Naive B cell (primary cell): ENCODE data around the gene MEGF9. TPM values are rescaled to one million over a fixed set of nuclear protein-coding genes. Genes with fewer than 3 reads are reported as not detected.
"Not testable (repeated sequence)": the region's sequence is repeated elsewhere in the genome, so short reads cannot be mapped to it uniquely, and the experiment has no call there.

Source experiments
- ATAC-seq, 2 donors: fragments of 150-1000 bp; cut with Tn5 transposase; 2 replicates each; pipeline ENCODE4 v1.10.0; 2021; ENCODE audit warnings: low read depth in 2 of 2, mild to moderate bottlenecking in 2 of 2, moderate library complexity in 2 of 2
- DNase-seq: peaks from one replicate; pipeline ENCODE4 v3.0.0; 2022
- H3K27ac Mint-ChIP-seq, 6 donors: one replicate each; pipeline ENCODE4 v1.8.0; 2020 to 2022; ENCODE audit warnings: mild to moderate bottlenecking in 6 of 6, mixed read lengths in 6 of 6, moderate library complexity in 5 of 6, inconsistent platforms in 2 of 6
- H3K27me3 Mint-ChIP-seq, 3 donors: one replicate each; pipeline ENCODE4 v1.8.0; 2021 to 2022; ENCODE audit warnings: mixed read lengths in 3 of 3, mild to moderate bottlenecking in 1 of 3
- H3K36me3 Mint-ChIP-seq, 2 donors: one replicate each; pipeline ENCODE4 v1.8.0; 2020 to 2022; ENCODE audit warnings: mixed read lengths in 2 of 2, inconsistent platforms in 1 of 2, mild to moderate bottlenecking in 1 of 2
- H3K4me1 Mint-ChIP-seq, 3 donors: one replicate each; pipeline ENCODE4 v1.8.0; 2020 to 2022; ENCODE audit warnings: mixed read lengths in 3 of 3, inconsistent platforms in 1 of 3, mild to moderate bottlenecking in 1 of 3, moderate library complexity in 1 of 3
- H3K4me3 Mint-ChIP-seq, 8 donors: one replicate each; pipeline ENCODE4 v1.8.0; 2020 to 2022; ENCODE audit warnings: mild to moderate bottlenecking in 8 of 8, mixed read lengths in 8 of 8, moderate library complexity in 8 of 8, inconsistent platforms in 2 of 8
- H3K9me3 Mint-ChIP-seq, 7 donors: one replicate each; pipeline ENCODE4 v1.8.0; 2020 to 2022; ENCODE audit warnings: mixed read lengths in 7 of 7, mild to moderate bottlenecking in 5 of 7, inconsistent platforms in 2 of 7, moderate library complexity in 1 of 7
- polyA plus RNA-seq, 6 donors: library from polyadenylated mRNA; unstranded; fragments of 300-500 nt; fragmentation: Illumina TruSeq; gene quantifications; one replicate each; pipeline ENCODE4 v1.2.3, GENCODE V29; 2021; ENCODE audit warnings: low read depth in 6 of 6

Gene MEGF9
- polyA plus RNA-seq, 6 donors from 2014 or later = 4.4 to 5.6 (median 5.0) TPM

DNA sequence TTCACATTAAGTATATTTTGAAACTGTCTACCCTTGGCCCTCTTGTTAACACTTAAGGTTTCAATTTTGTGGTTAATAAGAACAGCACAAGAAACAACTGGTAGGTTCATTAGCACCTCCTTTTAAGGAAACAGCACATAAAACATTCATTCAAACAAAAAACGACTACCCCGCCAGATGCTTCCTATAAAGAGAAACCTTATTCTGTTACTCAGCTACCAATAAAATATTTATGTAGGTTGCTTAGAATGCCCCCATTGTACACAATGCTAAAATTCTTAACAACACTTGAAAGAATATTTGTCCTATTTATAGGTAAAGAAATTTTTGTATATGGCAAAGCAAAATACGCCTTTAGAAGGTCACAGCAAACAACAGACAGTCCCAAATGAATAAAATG, 157.5 kb downstream of the MEGF9 start:
- Mint-ChIP-seq H3K27ac (no peak overlapping the region), H3K36me3 (peaks cover 10 to 22% of the 10 kb centered on the region in 2 donors), H3K4me3 (no peak overlapping the region), H3K9me3 (peaks cover 0 to 6% (median 0%) of the 10 kb centered on the region in 7 donors), H3K4me1 (peaks cover 14 to 25% (median 19%) of the 10 kb centered on the region in 3 donors), H3K27me3 (no peaks in the 10 kb centered on the region)
- no peak for DNase-seq
- no peak for ATAC-seq

DNA sequence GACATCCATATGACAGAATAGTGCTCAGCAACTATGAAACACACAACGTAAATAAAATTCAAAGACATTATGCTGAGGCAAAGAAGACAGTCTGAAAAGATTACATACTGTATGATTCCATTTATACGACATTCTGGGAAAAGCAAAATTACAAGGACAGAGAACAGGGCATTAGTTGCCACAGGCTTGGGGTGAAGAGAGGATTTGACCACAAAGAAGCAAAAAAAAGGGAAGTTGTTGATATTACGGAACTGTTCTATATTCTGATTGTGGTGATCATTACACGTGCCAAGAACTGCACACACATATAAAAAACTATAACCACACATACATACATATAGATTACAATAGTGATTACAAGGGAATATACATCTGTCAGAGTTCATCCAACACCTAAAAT, 158.4 kb downstream of the MEGF9 start:
- H3K27ac Mint-ChIP-seq = no peak overlapping the region
- peak; percentile 71 to 72 for ATAC-seq
- no peaks in the 10 kb centered on the region for H3K27me3 Mint-ChIP-seq
- DNase-seq = peak; percentile 14
- no peak overlapping the region for H3K4me3 Mint-ChIP-seq
- peaks cover 0 to 6% (median 0%) of the 10 kb centered on the region in 7 donors for H3K9me3 Mint-ChIP-seq
- peaks cover 14 to 25% (median 19%) of the 10 kb centered on the region in 3 donors for H3K4me1 Mint-ChIP-seq
- peaks cover 10 to 22% of the 10 kb centered on the region in 2 donors for H3K36me3 Mint-ChIP-seq

DNA sequence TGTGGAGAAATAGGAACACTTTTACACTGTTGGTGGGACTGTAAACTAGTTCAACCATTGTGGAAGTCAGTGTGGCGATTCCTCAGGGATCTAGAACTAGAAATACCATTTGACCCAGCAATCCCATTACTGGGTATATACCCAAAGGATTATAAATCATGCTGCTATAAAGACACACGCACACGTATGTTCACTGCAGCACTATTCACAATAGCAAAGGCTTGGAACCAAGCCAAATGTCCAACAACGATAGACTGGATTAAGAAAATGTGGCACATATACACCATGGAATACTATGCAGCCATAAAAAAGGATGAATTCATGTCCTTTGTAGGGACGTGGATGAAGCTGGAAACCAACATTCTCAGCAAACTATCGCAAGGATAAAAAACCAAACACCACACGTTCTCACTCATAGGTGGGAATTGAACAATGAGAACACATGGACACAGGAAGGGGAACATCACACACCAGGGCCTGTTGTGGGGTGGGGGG, 162.0 kb downstream of the MEGF9 start:
- not testable (repeated sequence) for H3K4me3 Mint-ChIP-seq, H3K9me3 Mint-ChIP-seq, ATAC-seq, H3K27me3 Mint-ChIP-seq, H3K27ac Mint-ChIP-seq, DNase-seq
- H3K4me1 Mint-ChIP-seq = peaks cover 9 to 13% (median 12%) of the 10 kb centered on the region in 3 donors
- H3K36me3 Mint-ChIP-seq = peaks cover 0 to 11% of the 10 kb centered on the region in 2 donors

Other genes starting within 250 kb of the MEGF9 start
- gene CDK5RAP2, start 134.3 kb downstream of the MEGF9 start, polyA plus RNA-seq = 10 to 100 TPM; 10.5 to 45.0 (median 26.7) TPM
- 10 to 100 TPM; 23.2 to 32.3 (median 31.6) TPM for gene FBXW2, start 78.9 kb upstream of the MEGF9 start, polyA plus RNA-seq
- gene PSMD5, start 128.5 kb upstream of the MEGF9 start, polyA plus RNA-seq = 10 to 100 TPM in 5 of 6 donors, 1 to 10 TPM in 1; 3.6 to 22.8 (median 17.4) TPM
- gene PHF19, start 162.7 kb upstream of the MEGF9 start, polyA plus RNA-seq = 1 to 10 TPM in 5 of 6 donors, under 1 TPM in 1; 0.26 to 5.4 (median 3.5) TPM
- under 1 TPM; 0.34 to 0.97 (median 0.72) TPM for gene TRAF1, start 212.3 kb upstream of the MEGF9 start, polyA plus RNA-seq